SK-N-MC (cell line): ENCODE measurements around the gene LRRC10B.

Experiments
- EZH2 ChIP-seq: fragments of 200-600 bp; sonication (generic); IDR thresholded peaks from one replicate; pipeline ENCODE4 v1.6.1; 2017; ENCODE audit warnings: antibody characterized with exemption
- POLR2AphosphoS5 ChIP-seq: IDR thresholded peaks from 2 replicates; pipeline ENCODE4 v1.6.1; 2012; ENCODE audit warnings: mild to moderate bottlenecking, low read depth, low read length, borderline replicate concordance

DNA sequence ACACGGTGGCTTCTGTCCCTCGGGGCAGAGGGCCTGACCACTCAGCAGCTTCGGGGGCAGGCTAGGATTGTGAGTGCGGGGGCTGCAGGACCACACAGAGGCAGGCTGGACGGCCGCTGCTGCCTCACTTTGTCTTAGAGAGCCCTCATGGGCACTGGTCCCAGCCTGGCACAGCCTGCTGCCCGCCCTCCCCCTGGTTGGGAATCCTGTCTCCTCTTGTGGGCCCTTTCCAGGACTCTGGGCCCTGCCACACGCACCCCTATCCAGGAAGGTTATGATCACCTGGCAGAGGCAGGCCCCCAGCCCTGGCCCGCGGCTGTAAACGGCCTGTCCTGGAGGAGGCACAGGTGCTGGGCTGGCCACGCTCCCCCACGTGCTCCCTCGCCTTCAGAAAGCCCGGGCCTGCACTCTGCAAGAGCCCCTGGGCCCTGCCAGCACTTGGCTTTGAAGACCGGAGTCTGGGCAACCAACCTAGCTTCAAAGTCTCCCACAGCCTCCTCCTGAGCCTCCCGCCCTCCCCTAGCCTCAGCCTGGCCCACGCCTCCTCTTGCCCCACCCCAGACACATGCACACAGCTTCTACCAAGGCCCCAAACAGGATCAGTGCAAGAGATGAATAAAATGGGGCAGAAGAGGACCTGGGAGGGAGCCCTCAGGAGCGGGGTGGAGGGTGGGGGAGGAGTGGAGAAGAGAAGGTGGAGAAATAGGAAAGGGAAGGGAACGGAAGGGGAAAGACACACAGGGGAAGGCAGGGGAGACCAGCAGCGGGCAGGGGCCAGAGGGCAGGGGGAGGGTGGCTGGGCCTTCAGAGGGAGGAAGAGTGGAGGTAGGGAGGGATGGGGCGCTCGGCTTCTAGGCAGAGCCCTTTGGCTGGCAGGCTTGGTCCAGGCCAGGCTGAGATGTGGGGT is 41.4 kb downstream of the LRRC10B start:
- no peak for TF ChIP-seq POLR2AphosphoS5
- TF ChIP-seq EZH2 = no peak
